Kidney epithelial cell (primary cell): Measurements from ENCODE around the gene IL24. TPM values are rescaled to one million over a fixed set of nuclear protein-coding genes. Genes with fewer than 3 reads are reported as not detected.

Experiments
- DNase-seq: peaks from one replicate; pipeline ENCODE4 v3.0.0-alpha.2; 2010; ENCODE audit warnings: low read depth
- H3K27me3 ChIP-seq: 2 replicates; pipeline ENCODE4 v1.6.0; 2011; ENCODE audit warnings: low read length; ENCODE audit not compliant: control insufficient read depth, insufficient read depth
- H3K36me3 ChIP-seq: 2 replicates; pipeline ENCODE4 v1.5.1; 2011; ENCODE audit warnings: low read length; ENCODE audit not compliant: control insufficient read depth, insufficient read depth
- H3K4me3 ChIP-seq: 2 replicates; pipeline ENCODE4 v1.5.1; 2011; ENCODE audit warnings: low read depth, mild to moderate bottlenecking, control low read depth, low read length
- total RNA-seq: library from RNA; depleted of rRNA; stranded (reverse); fragments of >200 nt; gene quantifications from 2 replicates; pipeline ENCODE4 v1.2.3, GENCODE V29; 2015
- TF ChIP-seq, protein P1 (sequence below): IDR thresholded peaks from 2 replicates; pipeline ENCODE4 v1.5.1; 2011; ENCODE audit warnings: mild to moderate bottlenecking, moderate library complexity, low read length, control low read depth, inconsistent platforms; ENCODE audit not compliant: insufficient read depth, poor library complexity, severe bottlenecking

The IL24 gene
- total RNA-seq, 1 donor from 2014 or later: 0.38 TPM

DNA sequence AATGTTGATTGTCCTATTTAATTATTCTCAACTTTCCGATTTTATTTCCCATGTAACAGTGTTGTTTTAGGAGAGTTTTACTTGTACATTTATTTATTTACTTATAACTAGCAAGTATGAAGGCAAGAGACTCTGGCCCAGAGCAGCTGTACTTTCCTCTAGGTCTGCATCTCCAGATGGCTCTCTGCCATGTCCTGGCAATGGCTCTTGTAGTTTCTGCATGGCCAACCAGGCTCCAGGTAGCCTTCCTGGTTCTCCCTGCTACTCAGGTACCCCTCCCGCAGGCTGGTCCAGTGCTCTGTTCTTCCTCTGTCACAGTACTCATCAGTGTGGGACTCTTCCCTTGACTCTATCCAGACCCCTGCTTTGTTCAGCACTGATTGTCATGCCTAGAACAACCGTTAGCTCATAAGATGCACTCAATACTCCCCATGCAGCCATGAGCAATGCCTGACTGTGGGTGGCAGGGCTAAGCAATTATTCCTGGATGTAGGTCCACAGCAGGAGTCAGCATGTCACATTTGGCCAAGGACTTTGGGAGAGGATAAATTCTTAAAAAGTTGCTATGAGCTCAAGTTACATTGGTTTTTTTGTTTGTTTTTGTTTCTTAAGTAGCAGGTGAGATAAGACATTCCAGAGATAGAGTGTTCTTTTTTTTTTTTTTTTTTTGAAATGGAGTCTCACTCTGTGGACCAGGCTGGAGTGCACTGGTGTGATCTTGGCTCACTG is 42.7 kb upstream of the IL24 start:
- no peaks in the 10 kb centered on the region for H3K27me3 ChIP-seq
- TF ChIP-seq, protein P1, sequence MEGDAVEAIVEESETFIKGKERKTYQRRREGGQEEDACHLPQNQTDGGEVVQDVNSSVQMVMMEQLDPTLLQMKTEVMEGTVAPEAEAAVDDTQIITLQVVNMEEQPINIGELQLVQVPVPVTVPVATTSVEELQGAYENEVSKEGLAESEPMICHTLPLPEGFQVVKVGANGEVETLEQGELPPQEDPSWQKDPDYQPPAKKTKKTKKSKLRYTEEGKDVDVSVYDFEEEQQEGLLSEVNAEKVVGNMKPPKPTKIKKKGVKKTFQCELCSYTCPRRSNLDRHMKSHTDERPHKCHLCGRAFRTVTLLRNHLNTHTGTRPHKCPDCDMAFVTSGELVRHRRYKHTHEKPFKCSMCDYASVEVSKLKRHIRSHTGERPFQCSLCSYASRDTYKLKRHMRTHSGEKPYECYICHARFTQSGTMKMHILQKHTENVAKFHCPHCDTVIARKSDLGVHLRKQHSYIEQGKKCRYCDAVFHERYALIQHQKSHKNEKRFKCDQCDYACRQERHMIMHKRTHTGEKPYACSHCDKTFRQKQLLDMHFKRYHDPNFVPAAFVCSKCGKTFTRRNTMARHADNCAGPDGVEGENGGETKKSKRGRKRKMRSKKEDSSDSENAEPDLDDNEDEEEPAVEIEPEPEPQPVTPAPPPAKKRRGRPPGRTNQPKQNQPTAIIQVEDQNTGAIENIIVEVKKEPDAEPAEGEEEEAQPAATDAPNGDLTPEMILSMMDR: no peak
- no peaks in the 10 kb centered on the region for H3K36me3 ChIP-seq
- no peak for DNase-seq
- H3K4me3 ChIP-seq: no peak overlapping the region

DNA sequence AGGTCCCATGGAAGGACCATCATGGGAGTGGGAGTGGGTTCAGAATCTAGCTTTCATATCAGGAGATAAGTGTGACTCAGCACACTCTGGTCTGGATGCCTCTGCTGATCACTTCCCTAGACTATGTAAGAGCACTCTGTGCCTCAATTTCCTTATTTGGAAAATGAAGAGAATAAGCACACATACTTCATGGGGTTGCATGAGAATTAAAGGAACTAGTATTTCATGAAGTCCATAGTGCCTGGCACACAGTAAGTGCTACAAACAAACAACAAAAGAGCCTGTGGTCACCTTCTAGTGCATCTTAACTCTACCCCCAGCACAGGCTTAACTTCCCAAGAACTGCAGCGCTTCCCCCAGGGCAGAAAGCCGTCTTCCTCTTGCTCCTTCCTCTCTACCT is 41.4 kb upstream of the IL24 start:
- no peak for DNase-seq
- H3K27me3 ChIP-seq: no peaks in the 10 kb centered on the region
- TF ChIP-seq, protein P1: no peak
- no peak overlapping the region for H3K4me3 ChIP-seq
- no peaks in the 10 kb centered on the region for H3K36me3 ChIP-seq

DNA sequence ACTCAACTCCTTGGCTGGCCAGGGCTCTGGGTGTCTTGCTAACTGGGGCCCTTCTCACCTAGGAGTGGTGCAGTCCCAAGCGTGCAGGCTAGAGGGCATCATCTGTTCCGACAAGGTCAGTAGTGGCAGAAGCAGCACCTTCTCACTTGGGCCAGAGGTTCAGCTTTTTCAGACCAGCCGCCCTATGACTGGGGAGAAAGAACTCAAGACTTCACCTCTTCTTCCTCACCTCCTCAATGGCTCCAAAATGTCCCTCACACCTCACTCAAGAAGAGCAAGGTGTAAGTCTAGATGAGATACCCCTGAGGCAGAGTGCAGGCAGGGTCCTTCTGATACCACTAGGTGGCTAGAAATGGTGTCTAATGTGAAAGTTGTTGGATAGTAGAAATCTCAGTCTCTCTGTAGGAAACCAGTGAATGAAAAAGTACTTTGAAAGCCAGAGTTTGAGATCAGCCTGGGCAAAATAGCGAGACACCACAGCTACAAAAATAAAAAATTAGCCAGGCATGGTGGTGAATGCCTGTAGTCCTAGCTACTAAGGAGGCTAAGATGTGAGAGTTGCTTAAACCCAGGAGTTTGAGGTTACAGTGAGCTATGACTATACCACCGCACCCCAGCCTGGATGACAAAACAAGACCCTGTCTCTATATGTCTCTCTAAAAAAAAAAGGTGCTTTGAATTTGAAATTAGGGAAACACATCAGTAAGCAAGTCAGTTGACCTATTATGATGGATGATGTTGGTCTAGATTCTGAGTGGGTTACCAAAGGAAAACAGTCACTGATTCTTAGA is 40.4 kb upstream of the IL24 start:
- Histone ChIP-seq H3K36me3 (no peaks in the 10 kb centered on the region), H3K27me3 (no peaks in the 10 kb centered on the region), H3K4me3 (no peak overlapping the region)
- no peak for DNase-seq
- TF ChIP-seq, protein P1: no peak

DNA sequence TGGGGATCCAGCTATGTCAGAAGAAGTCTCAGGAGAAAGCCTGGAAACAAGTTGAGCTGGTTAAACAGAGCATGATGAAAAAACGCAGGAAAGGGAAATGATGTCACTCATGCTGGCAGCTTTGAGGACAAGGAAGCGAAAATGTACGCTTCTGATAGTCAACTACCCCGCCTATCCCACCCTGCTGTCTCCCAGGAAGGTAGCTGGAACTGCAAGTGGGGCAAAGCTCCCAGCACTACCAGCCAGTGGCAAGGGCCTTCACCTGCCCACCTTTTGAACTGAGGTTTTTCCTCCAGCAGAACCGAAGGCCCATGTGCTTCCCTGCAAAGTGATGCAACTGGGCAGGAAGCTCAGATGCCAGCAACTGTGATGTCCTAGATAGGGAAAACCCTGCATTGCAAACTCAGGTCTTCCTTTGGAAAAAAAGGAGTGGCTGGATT is 38.1 kb upstream of the IL24 start:
- DNase-seq: no peak

DNA sequence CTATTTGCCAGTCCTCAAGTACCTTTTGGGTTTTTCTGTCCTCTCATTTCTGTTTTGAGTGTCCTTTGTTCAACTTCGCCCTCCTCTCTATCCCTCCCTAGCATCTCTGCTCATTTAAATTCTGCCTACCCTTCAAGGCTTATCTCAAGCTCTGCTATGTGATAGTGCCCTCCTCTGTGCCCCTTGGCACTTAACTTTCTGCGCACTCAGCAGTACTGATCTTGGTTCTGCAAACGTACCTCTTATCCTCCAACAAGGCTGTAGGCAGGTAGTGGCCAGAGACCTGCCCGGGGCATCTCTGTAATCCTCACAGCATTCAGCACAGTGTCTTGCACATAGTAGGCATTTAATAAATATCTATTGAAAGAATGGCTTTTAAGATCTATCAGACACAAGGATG is 37.1 kb upstream of the IL24 start:
- H3K36me3 ChIP-seq: no peaks in the 10 kb centered on the region
- no peaks in the 10 kb centered on the region for H3K27me3 ChIP-seq
- DNase-seq: no peak
- TF ChIP-seq, protein P1: no peak
- no peak overlapping the region for H3K4me3 ChIP-seq

More for the DNA sequence above, 38.1 kb upstream of the IL24 start:
- Histone ChIP-seq H3K4me3 (no peak overlapping the region), H3K27me3 (no peaks in the 10 kb centered on the region), H3K36me3 (no peaks in the 10 kb centered on the region)
- TF ChIP-seq, protein P1: no peak
